Thoracic aorta (tissue), 2 donors: Measurements from ENCODE around the gene RCAN1. TPM values are rescaled to one million over a fixed set of nuclear protein-coding genes. Genes with fewer than 3 reads are reported as not detected.
A peak's percentile ranks its signal among the peaks of the same experiment; 100 is the strongest.

Source experiments
- ATAC-seq: fragments of 150-250 bp; one replicate; pipeline ENCODE4 v1.8.0; 2017; ENCODE audit warnings: low read depth; ENCODE audit not compliant: insufficient number of reproducible peaks, low FRiP score
- DNase-seq: peaks from one replicate; pipeline ENCODE4 v3.0.0-alpha.2; 2020; ENCODE audit warnings: low spot score
- H3K27ac ChIP-seq, 2 donors: fragments of 200-600 bp; sonication (generic); 1 replicate in 1 of 2; 2 replicates in 1 of 2; pipeline ENCODE4 v1.5.1; 2016; ENCODE audit warnings: mild to moderate bottlenecking in 2 of 2, moderate library complexity in 2 of 2
- H3K27me3 ChIP-seq: fragments of 200-600 bp; sonication (generic); replicated peaks from 2 replicates; pipeline ENCODE4 v1.6.0; 2016; ENCODE audit warnings: mild to moderate bottlenecking; ENCODE audit not compliant: insufficient read depth
- H3K36me3 ChIP-seq: fragments of 200-600 bp; sonication (generic); one replicate; pipeline ENCODE4 v1.5.1; 2016
- H3K4me1 ChIP-seq, 2 donors: fragments of 200-600 bp; sonication (generic); 1 replicate in 1 of 2; 2 replicates in 1 of 2; pipeline versions ENCODE4 v1.5.1 to v1.6.0; 2016; ENCODE audit warnings: low read depth in 2 of 2, mild to moderate bottlenecking in 1 of 2; ENCODE audit not compliant: control insufficient read depth in 1 of 2
- H3K4me3 ChIP-seq: fragments of 200-600 bp; sonication (generic); 2 replicates; pipeline ENCODE4 v1.5.1; 2016; ENCODE audit warnings: mild to moderate bottlenecking
- H3K9me3 ChIP-seq: fragments of 200-600 bp; sonication (generic); 2 replicates; pipeline ENCODE4 v1.5.1; 2016
- total RNA-seq, 2 donors: library from RNA; depleted of rRNA; stranded (reverse); fragments of >200 nt; gene quantifications; one replicate each; pipeline versions ENCODE4 v1.1.0 to v1.2.3, GENCODE V29; 2016
- TF ChIP-seq, protein P1 (sequence below): fragments of 200-600 bp; sonication (generic); IDR thresholded peaks from one replicate; pipeline ENCODE4 v1.5.1; 2019; ENCODE audit warnings: antibody characterized with exemption

The RCAN1 gene
- total RNA-seq, 2 donors from 2014 or later = 39.3 to 45.2 TPM

DNA sequence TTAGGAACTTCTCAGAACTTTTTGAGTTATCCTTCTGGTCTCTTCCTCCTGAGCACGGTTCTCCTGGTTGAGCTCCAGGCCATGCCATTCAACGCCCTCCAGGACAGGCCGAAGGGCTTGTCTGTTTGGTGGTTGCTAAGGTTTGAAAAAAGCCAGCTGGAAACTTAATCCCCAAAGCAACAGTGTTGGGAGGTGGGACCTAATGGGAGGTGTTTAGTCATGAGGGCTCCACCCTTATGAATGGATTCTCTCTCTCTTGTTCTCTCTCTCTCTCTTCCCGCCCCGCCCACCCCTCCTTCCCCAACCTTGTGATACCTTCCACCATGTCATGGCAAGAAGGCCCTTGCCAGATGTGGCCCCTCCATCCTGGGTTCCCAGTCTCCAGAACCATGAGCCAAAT is 103.7 kb downstream of the RCAN1 start:
- no peaks in the 10 kb centered on the region for H3K9me3 ChIP-seq
- H3K36me3 ChIP-seq = peaks cover 4% of the 10 kb centered on the region
- TF ChIP-seq, protein P1, sequence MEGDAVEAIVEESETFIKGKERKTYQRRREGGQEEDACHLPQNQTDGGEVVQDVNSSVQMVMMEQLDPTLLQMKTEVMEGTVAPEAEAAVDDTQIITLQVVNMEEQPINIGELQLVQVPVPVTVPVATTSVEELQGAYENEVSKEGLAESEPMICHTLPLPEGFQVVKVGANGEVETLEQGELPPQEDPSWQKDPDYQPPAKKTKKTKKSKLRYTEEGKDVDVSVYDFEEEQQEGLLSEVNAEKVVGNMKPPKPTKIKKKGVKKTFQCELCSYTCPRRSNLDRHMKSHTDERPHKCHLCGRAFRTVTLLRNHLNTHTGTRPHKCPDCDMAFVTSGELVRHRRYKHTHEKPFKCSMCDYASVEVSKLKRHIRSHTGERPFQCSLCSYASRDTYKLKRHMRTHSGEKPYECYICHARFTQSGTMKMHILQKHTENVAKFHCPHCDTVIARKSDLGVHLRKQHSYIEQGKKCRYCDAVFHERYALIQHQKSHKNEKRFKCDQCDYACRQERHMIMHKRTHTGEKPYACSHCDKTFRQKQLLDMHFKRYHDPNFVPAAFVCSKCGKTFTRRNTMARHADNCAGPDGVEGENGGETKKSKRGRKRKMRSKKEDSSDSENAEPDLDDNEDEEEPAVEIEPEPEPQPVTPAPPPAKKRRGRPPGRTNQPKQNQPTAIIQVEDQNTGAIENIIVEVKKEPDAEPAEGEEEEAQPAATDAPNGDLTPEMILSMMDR = no peak
- H3K4me1 ChIP-seq = no peaks in the 10 kb centered on the region
- ATAC-seq = no peak
- no peaks in the 10 kb centered on the region for H3K27me3 ChIP-seq
- no peak overlapping the region for H3K27ac ChIP-seq
- DNase-seq = no peak
- H3K4me3 ChIP-seq = no peak overlapping the region

DNA sequence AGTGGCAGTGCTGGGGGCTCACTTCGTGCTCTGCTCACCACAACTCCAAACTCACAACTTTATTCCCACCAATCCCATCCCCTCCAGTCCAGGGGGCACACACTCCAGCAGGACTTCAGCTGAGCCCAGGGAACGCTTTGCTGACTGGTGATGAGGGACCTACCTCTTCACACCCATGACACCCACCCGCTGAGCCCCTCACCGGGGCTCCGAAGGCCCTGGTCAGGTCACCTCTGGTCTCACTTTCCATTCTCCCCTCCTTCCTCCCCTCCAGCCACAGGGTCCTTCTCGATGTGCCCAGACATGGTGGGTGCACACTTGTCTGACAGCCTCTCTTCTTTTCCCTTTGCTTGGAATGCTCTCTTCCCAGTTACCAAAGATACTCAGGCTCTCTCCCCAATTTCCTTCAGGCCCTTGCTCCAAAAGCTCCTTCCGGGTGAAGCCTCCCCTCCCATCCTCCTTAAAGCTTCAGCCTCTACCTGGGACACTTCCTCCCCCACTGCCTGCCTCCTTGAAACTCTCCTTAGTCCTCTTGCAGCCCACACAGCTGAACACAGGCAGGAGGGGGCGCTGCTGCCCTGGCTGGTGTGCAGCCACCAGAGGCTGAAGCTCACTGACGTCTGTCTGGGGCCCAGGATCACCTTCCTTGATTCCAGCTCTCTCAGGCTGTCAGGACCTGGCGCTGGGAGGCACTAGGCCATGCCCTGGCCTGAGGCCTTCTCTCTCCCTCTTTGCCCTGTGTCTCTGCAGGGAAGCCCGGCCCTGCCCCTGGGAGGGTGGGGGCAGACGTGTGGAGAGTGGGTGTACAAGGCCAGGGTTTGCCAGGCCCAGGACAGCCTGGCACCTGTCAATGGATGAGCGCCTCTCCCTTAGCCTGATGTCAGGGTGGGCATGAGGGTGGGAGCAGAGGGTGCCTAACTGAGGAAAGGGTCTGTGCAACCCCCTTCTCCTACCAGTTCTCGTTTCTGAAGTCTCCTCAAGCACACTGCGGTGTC is 104.5 kb downstream of the RCAN1 start:
- Histone ChIP-seq H3K4me1 (no peaks in the 10 kb centered on the region), H3K27ac (no peak overlapping the region), H3K9me3 (no peaks in the 10 kb centered on the region), H3K4me3 (peak overlapping the region; percentile 8), H3K27me3 (no peaks in the 10 kb centered on the region), H3K36me3 (no peaks in the 10 kb centered on the region)
- DNase-seq = peak; percentile 27
- ATAC-seq = no peak
- TF ChIP-seq, protein P1 = peak; percentile 61

GRCh38 chr21:34509151-34509550 is 105.8 kb downstream of the RCAN1 start:
- no peaks in the 10 kb centered on the region for H3K27me3 ChIP-seq
- no peak for DNase-seq
- ATAC-seq = no peak
- no peaks in the 10 kb centered on the region for H3K36me3 ChIP-seq
- no peaks in the 10 kb centered on the region for H3K9me3 ChIP-seq
- TF ChIP-seq, protein P1 = no peak
- no peaks in the 10 kb centered on the region for H3K4me1 ChIP-seq
- no peak overlapping the region for H3K4me3 ChIP-seq
- H3K27ac ChIP-seq = no peak overlapping the region

- Histone ChIP-seq H3K4me3 (no peak overlapping the region), H3K27ac (no peak overlapping the region), H3K9me3 (no peaks in the 10 kb centered on the region), H3K4me1 (no peaks in the 10 kb centered on the region), H3K27me3 (no peaks in the 10 kb centered on the region), H3K36me3 (no peaks in the 10 kb centered on the region)
- DNase-seq = no peak
- TF ChIP-seq, protein P1 = no peak
- no peak for ATAC-seq
These were observed 110.3 kb downstream of the RCAN1 start for GRCh38 chr21:34504595-34504994.

- Histone ChIP-seq H3K36me3 (no peaks in the 10 kb centered on the region), H3K27ac (no peak overlapping the region), H3K4me3 (no peak overlapping the region), H3K4me1 (no peaks in the 10 kb centered on the region), H3K27me3 (no peaks in the 10 kb centered on the region), H3K9me3 (peaks cover 10% of the 10 kb centered on the region)
- ATAC-seq (no peak), DNase-seq (no peak)
- TF ChIP-seq, protein P1 = no peak
These were observed 112.3 kb downstream of the RCAN1 start for GRCh38 chr21:34502480-34503106.
